NCI-H1092 (cell line): ENCODE results near the gene ITGB3BP.
A peak's percentile ranks its signal among the peaks of the same experiment; 100 is the strongest.
"Not testable (repeated sequence)": the region's sequence is repeated elsewhere in the genome, so short reads cannot be mapped to it uniquely, and the experiment has no call there.

Experiments used
- DNase-seq: peaks from one replicate; lab custom pipeline; 2025; lab: John Stamatoyannopoulos, UW

The ITGB3BP gene

GRCh38 chr1:63522891-63523728 lies at the start of gene ITGB3BP, which contains the start of gene EFCAB7:
Gene ITGB3BP, minus strand, starts transcription at chr1:63523225. Its CDS starts 92 bp downstream, at chr1:63523133.
Gene EFCAB7, plus strand, starts transcription at chr1:63523525. Its CDS starts 2,048 bp downstream, at chr1:63525573.
- peak; percentile 87 for DNase-seq

GRCh38 chr1:63572686-63573085 lies 49.7 kb upstream of the ITGB3BP start:
- DNase-seq, result not testable (repeated sequence)

GRCh38 chr1:63569640-63570316 lies 46.8 kb upstream of the ITGB3BP start:
- no peak for DNase-seq

- DNase-seq, result no peak
These were observed 46.0 kb upstream of the ITGB3BP start for GRCh38 chr1:63569068-63569467.

GRCh38 chr1:63563745-63564144 lies 40.7 kb upstream of the ITGB3BP start:
- no peak for DNase-seq

- no peak for DNase-seq
These were observed 36.3 kb upstream of the ITGB3BP start for GRCh38 chr1:63559357-63559756.

GRCh38 chr1:63557365-63557987 lies 34.5 kb upstream of the ITGB3BP start:
- DNase-seq, result no peak

GRCh38 chr1:63555480-63555879 lies 32.5 kb upstream of the ITGB3BP start:
- DNase-seq, result no peak

GRCh38 chr1:63548877-63549276 lies 25.9 kb upstream of the ITGB3BP start:
- DNase-seq, result no peak

- DNase-seq, result no peak
These were observed 25.3 kb upstream of the ITGB3BP start for GRCh38 chr1:63548303-63548702.

GRCh38 chr1:63547621-63548294 lies 24.7 kb upstream of the ITGB3BP start:
- DNase-seq, result no peak

- DNase-seq, result no peak
These were observed 22.8 kb upstream of the ITGB3BP start for GRCh38 chr1:63545780-63546179.

- DNase-seq, result no peak
These were observed 14.9 kb upstream of the ITGB3BP start for GRCh38 chr1:63537940-63538339.

GRCh38 chr1:63537006-63537405 lies 14.0 kb upstream of the ITGB3BP start:
- DNase-seq, result no peak

GRCh38 chr1:63534406-63534805 lies 11.4 kb upstream of the ITGB3BP start:
- no peak for DNase-seq

GRCh38 chr1:63533931-63534330 lies 10.9 kb upstream of the ITGB3BP start:
- DNase-seq, result no peak

- DNase-seq, result no peak
These were observed 9.7 kb upstream of the ITGB3BP start for GRCh38 chr1:63532727-63533126.

- no peak for DNase-seq
These were observed 1.2 kb upstream of the ITGB3BP start for GRCh38 chr1:63524201-63524600.

GRCh38 chr1:63523738-63524137 lies 713 bp upstream of the ITGB3BP start:
- no peak for DNase-seq

- DNase-seq, result no peak
These were observed 6.4 kb downstream of the ITGB3BP start for GRCh38 chr1:63516629-63517028.

GRCh38 chr1:63512584-63512983 lies 10.4 kb downstream of the ITGB3BP start:
- no peak for DNase-seq

GRCh38 chr1:63509718-63510117 lies 13.3 kb downstream of the ITGB3BP start:
- DNase-seq, result no peak
